ENCODE results near the gene HBEGF.

Gene HBEGF

GRCh38 chr5:140366589-140367255, 20.3 kb upstream of the HBEGF start:
- no peak overlapping the region for H3K9ac ChIP-seq (ENCODE audit: low read length)
- H3K4me2 ChIP-seq (ENCODE audit: low read length) = no peak overlapping the region
- TF ChIP-seq CTCF (IDR thresholded peaks at IDR 0.05; ENCODE audit: low read depth, low read length) = no peak
- TF ChIP-seq EZH2phosphoT487 (IDR thresholded peaks at IDR 0.05; ENCODE audit: low read depth) = no peak
- no peak overlapping the region for H3K27ac ChIP-seq (ENCODE audit: low read length)
- H3K79me2 ChIP-seq (ENCODE audit: low read length) = no peaks in the 10 kb centered on the region
- no peak overlapping the region for H2AFZ ChIP-seq (ENCODE audit: low read depth, low read length)
- no peak overlapping the region for H3K4me3 ChIP-seq (ENCODE audit: low read length)
- H4K20me1 ChIP-seq (ENCODE audit: insufficient read depth, low read length) = no peaks in the 10 kb centered on the region
- no peaks in the 10 kb centered on the region for H3K4me1 ChIP-seq (ENCODE audit: low read length)
- no peaks in the 10 kb centered on the region for H3K9me3 ChIP-seq (ENCODE audit: insufficient read depth, low read length)
- H3K27me3 ChIP-seq (ENCODE audit: low read depth, low read length) = no peaks in the 10 kb centered on the region
- no peaks in the 10 kb centered on the region for H3K36me3 ChIP-seq (replicated peaks; ENCODE audit: low read depth, low read length)

- H3K4me3 ChIP-seq (ENCODE audit: low read length) = no peak overlapping the region
- H3K36me3 ChIP-seq (replicated peaks; ENCODE audit: low read depth, low read length) = no peaks in the 10 kb centered on the region
- no peak overlapping the region for H2AFZ ChIP-seq (ENCODE audit: low read depth, low read length)
- no peak overlapping the region for H3K9ac ChIP-seq (ENCODE audit: low read length)
- H3K79me2 ChIP-seq (ENCODE audit: low read length) = no peaks in the 10 kb centered on the region
- H3K27ac ChIP-seq (ENCODE audit: low read length) = no peak overlapping the region
- no peak for TF ChIP-seq EZH2phosphoT487 (IDR thresholded peaks at IDR 0.05; ENCODE audit: low read depth)
- no peak for TF ChIP-seq CTCF (IDR thresholded peaks at IDR 0.05; ENCODE audit: low read depth, low read length)
- no peaks in the 10 kb centered on the region for H4K20me1 ChIP-seq (ENCODE audit: insufficient read depth, low read length)
- no peaks in the 10 kb centered on the region for H3K9me3 ChIP-seq (ENCODE audit: insufficient read depth, low read length)
- H3K27me3 ChIP-seq (ENCODE audit: low read depth, low read length) = no peaks in the 10 kb centered on the region
- H3K4me2 ChIP-seq (ENCODE audit: low read length) = no peak overlapping the region
- H3K4me1 ChIP-seq (ENCODE audit: low read length) = no peaks in the 10 kb centered on the region
Observed at GRCh38 chr5:140365941-140366340, 19.5 kb upstream of the HBEGF start.

GRCh38 chr5:140365282-140365681, 18.9 kb upstream of the HBEGF start:
- no peaks in the 10 kb centered on the region for H3K27me3 ChIP-seq (ENCODE audit: low read depth, low read length)
- no peaks in the 10 kb centered on the region for H3K79me2 ChIP-seq (ENCODE audit: low read length)
- H4K20me1 ChIP-seq (ENCODE audit: insufficient read depth, low read length) = no peaks in the 10 kb centered on the region
- TF ChIP-seq CTCF (IDR thresholded peaks at IDR 0.05; ENCODE audit: low read depth, low read length) (no peak), EZH2phosphoT487 (IDR thresholded peaks at IDR 0.05; ENCODE audit: low read depth) (no peak)
- no peaks in the 10 kb centered on the region for H3K4me1 ChIP-seq (ENCODE audit: low read length)
- H2AFZ ChIP-seq (ENCODE audit: low read depth, low read length) = no peak overlapping the region
- H3K9ac ChIP-seq (ENCODE audit: low read length) = no peak overlapping the region
- no peak overlapping the region for H3K4me2 ChIP-seq (ENCODE audit: low read length)
- no peaks in the 10 kb centered on the region for H3K36me3 ChIP-seq (replicated peaks; ENCODE audit: low read depth, low read length)
- no peaks in the 10 kb centered on the region for H3K9me3 ChIP-seq (ENCODE audit: insufficient read depth, low read length)
- H3K27ac ChIP-seq (ENCODE audit: low read length) = no peak overlapping the region
- no peak overlapping the region for H3K4me3 ChIP-seq (ENCODE audit: low read length)

- H3K4me2 ChIP-seq (ENCODE audit: low read length) = no peak overlapping the region
- no peak overlapping the region for H3K4me3 ChIP-seq (ENCODE audit: low read length)
- H3K27me3 ChIP-seq (ENCODE audit: low read depth, low read length) = no peaks in the 10 kb centered on the region
- no peaks in the 10 kb centered on the region for H4K20me1 ChIP-seq (ENCODE audit: insufficient read depth, low read length)
- no peak overlapping the region for H2AFZ ChIP-seq (ENCODE audit: low read depth, low read length)
- H3K9ac ChIP-seq (ENCODE audit: low read length) = no peak overlapping the region
- H3K36me3 ChIP-seq (replicated peaks; ENCODE audit: low read depth, low read length) = no peaks in the 10 kb centered on the region
- H3K79me2 ChIP-seq (ENCODE audit: low read length) = no peaks in the 10 kb centered on the region
- H3K9me3 ChIP-seq (ENCODE audit: insufficient read depth, low read length) = no peaks in the 10 kb centered on the region
- no peak overlapping the region for H3K27ac ChIP-seq (ENCODE audit: low read length)
- TF ChIP-seq CTCF (IDR thresholded peaks at IDR 0.05; ENCODE audit: low read depth, low read length) = no peak
- no peak for TF ChIP-seq EZH2phosphoT487 (IDR thresholded peaks at IDR 0.05; ENCODE audit: low read depth)
- H3K4me1 ChIP-seq (ENCODE audit: low read length) = no peaks in the 10 kb centered on the region
Observed at GRCh38 chr5:140364472-140364765, 18.0 kb upstream of the HBEGF start.

All from OCI-LY3 (cell line).